ENCODE measurements around the gene HRH4. TPM values are rescaled to one million over a fixed set of nuclear protein-coding genes. Genes with fewer than 3 reads are reported as not detected.

The HRH4 gene
- total RNA-seq, 1 experiment from 2014 or later: 0.17 TPM

DNA sequence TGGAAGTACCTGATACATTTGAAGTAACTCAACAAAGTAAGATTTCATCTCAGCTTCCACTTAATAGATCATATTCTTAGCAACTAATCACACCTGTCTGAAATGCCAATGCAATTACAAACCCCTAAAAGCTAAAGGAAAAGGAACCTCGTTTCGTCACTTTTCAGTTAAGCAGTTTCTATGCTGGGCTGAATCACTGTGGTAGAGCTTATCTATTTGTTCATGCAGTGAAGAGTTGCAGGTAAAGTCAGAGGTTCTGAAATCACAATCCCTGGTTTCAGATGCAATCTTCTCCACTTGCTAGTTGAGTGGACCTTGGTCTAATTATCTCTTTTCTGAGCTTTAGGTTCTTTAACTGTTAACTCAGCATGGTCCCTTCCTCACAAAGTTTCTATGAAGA, 6.3 kb downstream of the HRH4 start:
- no peak for DNase-seq (ENCODE audit: low spot score)

DNA sequence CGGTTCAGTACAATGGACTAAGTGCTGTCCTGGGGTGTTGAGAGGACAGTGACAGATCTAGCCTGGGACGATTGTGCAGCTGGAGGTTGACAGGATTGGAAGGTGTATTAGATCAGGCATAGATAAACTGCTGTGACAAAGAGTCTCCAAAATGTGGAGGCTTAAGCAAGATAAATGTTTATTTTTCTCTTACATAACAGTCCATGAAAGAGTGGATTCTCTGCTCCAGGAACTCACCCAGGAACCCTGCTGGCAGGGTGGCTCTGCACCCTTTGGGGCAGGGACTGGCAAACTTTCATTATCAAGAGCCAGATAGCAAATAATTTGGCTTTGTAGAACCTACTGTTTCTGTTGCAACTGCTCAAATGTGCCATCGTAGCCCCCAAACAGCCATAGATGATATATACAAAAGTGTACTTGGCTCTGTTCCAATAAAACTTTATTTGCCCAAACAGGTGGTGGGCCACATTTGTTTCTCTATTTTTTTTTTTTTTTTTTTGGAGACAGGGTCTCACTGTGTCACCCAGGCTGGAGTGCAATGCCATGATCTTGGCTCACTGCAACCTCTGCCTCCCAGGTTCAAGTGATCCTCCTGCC, 9.7 kb downstream of the HRH4 start:
- no peak for DNase-seq (ENCODE audit: low spot score)

DNA sequence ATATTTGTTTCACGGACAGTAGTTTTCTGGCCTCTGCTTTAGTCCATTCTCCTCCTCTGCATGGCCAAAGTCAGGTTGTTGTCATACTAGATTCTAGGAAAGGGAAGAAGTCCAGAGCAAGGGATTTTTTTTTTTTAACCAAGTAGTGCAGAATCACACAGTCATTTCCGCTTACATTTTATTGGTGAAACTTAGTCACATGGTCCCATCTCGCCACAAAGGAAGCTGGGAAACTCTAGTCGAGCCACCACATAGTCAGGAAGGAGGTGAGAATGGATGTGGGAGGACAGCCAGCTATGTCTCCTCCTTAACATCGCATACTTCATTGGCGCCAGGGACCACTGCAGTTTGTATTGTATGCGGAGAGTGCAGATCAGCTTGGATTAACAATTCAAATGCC, 10.4 kb downstream of the HRH4 start:
- DNase-seq (ENCODE audit: low spot score): no peak

DNA sequence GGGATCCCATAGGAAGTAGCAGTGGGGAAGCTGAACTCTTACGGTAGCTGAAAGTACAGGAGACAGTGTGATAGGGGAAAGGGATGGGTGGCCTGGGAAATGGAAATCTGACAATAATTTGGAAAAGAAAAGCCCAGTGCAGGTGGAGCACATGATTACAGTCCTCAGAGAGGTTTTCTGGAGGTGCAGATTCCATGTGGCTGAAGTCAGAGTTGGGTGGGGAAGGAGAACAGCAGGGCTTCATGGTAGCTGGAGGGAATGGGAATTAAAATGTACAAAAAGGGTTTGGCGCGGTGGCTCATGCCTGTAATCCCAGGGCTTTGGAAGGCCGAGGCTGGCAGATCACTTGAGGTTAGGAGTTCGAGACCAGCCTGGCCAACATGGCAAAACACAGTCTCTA, 12.2 kb downstream of the HRH4 start:
- DNase-seq (ENCODE audit: low spot score): no peak

DNA sequence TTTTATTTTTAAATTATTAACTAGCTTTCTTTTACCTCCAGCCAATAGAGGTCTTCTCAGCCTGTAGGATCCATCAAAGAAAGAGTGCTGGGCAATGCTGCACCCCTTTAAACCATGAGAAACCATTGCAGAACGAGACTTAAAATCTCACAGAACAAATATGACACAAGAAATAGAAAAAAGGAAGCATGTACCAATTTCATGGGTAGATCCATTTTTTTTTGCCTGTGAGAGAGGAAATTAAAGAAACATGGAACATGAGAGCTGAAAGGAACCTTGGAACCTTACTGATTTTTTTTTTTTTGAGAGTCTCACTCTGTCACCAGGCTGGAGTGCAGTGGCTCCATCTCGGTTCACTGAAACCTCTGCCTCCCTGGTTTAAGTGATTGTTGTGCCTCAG, 14.0 kb downstream of the HRH4 start:
- DNase-seq (ENCODE audit: low spot score): no peak

DNA sequence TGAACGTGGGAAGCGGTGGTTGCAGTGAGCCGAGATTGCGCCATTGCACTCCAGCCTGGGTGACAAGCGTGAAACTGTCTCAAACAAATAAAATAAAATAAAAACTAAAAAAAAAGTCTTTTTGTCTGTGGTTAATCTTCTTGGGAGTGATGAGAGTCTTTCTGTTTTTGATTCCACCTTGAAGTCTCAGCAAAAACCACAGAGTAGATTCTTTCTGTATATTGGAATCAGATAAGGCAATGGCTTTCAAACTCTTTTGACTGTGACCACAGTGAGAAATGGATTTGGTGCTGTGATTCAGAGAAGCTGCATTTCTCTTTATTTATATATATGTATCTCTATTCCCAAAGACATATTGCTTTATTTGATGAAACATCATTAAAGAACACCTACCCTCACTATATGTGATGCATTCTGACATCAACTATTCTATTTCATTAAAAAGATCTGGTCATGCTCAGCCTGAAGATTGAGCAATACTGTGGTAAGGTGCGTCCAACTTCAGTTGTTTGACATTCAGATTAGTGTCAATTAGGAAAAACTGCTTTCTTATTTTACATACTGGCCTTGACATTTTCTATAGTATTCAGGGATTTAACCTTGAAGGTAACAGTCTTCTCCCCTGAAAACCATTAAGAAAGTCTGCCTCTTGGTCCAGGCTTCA, 15.6 kb downstream of the HRH4 start:
- DNase-seq (ENCODE audit: low spot score): no peak

DNA sequence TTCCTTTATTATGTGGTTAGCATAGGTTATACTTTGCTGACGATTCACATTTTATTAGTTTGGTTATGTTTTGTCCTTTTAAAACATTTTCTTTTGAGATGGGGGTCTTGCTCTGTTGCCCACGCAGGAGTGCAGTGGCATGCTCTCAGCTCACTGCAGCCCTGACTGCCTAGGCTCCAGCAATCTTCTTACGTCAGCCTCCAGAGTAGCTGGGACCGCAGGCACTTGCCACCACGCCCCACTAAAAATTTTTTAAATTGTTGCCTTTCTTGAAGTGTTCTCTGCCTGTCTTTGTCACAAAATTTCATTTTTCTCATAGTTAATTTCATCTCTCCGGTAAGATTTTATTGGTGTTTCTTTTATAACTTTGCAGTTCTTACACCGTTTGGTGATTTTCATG, 18.9 kb downstream of the HRH4 start:
- DNase-seq (ENCODE audit: low spot score): no peak

DNA sequence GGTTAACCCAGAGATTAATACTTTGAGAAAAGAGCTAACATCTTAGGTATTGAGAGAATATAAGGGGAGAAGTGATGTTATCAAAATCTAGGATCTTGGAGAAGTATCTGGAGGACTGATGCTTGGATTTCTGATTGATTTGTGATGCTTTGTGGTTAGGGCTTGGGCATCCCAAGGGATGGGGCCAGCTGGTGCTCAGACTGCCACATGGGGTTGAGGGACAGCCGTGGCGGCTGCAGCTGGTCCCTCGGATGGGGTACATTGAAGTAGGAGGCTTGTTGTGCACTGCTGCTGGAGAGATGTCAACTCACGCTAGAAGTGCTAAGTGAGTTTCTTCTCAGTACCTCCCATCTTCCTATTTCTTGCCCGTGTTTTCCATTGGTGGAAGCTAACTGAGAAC, 22.4 kb downstream of the HRH4 start:
- DNase-seq (ENCODE audit: low spot score): no peak

DNA sequence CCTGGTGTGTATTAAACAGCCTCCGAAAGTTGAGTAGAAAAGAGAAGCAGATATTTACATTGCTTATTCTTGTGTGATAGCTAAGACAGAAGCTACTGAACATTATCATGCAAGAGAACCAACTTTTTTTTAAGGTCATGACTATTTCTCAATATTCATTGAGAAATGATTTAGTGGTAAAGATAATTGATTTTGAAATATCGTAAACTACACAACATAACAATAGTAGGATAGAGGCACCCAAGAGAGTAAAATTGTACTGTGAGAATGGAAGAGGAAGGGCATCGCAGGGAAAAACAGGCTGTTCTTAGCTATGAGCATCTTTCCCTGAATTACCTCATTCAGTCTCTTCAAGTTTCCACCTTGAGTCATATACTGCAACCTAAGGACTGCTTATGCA, 25.2 kb downstream of the HRH4 start:
- DNase-seq (ENCODE audit: low spot score): no peak

DNA sequence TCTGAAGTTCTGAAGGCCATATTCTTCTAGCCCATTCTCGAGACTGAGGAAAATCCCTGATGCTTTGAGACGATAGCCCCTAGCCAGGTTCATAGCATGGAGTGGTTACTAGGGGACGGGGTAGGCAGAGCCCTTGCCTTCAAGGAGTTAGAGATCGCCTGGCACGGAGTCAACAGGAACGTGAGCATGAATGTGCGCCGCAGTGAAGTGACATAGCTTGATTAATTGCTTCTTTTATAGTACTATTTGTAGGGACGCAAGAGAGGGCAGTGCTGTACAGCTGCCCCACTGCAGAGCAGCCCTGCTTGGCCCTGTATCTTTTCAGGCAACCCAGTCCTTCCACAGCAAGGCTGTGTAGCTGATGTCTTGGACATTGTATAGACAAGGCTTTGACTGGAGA, 26.2 kb downstream of the HRH4 start:
- DNase-seq (ENCODE audit: low spot score): no peak

DNA sequence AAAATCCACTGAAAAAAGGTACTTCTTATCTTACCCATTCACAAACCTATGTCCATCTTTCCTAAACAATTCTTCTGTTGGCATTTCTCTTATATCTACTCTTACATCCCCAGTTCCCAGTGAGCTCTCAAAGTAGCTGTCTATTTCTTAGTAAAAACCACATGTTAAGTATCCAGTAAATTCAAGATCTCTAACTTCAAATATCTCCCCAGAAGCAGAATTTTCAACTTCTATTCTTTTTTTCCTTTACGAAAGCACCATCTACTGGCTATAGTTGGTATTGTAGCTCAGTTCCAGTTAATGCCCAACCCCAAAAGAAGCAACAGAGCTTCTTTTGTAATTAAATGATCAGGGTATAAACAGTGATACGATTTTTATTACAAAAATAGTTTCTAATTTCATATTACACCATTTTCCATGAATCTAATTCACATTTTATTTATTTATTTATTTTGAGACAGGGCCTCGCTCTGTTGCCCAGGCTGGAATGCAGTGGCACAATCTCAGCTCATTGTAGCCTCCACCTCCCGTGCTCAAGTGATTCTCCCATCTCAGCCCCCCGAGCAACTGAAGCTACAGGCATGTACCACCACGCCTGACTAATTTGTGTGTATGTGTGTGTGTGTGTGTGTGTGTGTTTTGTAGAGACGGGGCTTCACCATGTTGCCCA, 28.5 kb downstream of the HRH4 start:
- DNase-seq (ENCODE audit: low spot score): peak; percentile 11

DNA sequence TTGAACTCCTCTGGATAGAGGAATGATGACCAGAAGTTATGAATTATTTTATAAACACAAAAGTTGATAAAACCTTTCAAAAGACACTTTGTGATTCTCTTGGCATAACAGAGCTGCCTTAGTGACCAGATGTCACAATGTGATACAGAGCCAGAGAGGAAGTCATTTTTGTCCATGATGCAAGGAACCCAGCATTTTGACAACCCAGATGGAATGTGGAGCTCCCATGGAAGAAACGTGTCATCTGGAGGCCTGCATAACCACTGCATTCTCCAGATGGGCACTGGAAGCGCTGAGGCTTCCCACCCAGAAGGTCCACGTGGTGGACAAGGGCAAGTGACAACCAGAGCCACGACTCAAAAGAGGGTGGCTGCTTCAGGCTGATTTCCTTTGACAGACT, 30.1 kb downstream of the HRH4 start:
- no peak for DNase-seq (ENCODE audit: low spot score)

DNA sequence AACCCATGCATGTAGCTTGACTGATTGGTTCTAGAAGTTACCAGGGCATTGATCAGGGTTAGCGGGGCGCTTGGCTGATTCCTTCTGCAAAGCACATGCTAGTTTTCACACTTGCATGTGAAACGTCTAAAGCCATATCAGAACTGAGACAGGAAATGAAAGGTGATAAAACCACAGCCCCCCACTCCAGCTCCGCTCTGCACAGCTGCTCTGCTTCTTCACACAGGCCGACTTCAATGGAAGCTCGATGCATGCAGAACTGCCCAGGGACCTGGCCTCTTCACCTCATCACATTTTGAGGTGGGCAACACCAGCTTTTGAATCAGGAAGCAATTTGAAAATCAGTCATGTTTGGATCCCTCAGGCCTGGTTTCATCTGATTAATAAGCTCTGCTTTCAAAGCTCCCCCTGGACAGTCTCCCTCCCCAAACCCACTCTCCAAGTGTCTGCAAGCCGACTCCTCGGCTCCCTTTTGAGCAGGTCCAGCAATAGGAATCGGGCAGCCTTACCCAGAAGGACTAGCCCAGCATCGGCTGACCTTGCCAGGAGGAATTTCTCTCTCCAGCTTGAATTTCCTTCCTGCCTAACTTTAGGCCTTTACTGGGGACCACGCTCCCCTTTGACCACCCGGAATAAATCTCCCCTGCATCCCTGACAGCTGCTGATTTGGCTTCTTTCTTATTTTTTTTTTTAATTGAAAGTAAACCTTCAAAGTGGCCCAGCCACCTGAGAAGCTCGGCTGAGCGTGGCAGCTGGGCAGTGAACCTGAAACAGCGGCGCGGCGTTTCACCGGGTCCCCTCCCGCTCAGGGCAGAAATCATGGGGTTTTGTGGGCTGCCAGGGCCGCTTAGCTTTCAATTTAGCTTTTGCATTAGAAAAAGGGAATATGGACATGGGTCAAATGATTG, 31.7 kb downstream of the HRH4 start:
- no peak for DNase-seq (ENCODE audit: low spot score)

DNA sequence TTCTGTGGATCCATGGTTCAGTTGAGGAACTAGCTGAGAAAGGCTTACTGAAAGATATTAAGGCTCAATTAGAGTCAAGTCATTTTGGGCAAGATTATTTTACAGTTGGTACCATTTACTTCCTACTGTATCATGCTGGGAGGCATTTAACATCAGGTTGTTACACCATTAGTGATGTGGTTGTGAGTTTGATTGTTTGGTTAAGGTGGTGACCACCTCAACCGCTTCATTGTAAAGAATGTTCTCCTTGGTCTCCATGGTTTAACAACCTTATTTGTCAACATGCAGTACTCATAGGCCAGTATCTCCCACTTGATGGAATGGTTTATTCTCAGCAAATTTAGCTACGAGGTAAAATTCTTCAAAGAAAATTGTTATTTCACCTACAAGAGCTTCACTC, 34.1 kb downstream of the HRH4 start:
- DNase-seq (ENCODE audit: low spot score): no peak

DNA sequence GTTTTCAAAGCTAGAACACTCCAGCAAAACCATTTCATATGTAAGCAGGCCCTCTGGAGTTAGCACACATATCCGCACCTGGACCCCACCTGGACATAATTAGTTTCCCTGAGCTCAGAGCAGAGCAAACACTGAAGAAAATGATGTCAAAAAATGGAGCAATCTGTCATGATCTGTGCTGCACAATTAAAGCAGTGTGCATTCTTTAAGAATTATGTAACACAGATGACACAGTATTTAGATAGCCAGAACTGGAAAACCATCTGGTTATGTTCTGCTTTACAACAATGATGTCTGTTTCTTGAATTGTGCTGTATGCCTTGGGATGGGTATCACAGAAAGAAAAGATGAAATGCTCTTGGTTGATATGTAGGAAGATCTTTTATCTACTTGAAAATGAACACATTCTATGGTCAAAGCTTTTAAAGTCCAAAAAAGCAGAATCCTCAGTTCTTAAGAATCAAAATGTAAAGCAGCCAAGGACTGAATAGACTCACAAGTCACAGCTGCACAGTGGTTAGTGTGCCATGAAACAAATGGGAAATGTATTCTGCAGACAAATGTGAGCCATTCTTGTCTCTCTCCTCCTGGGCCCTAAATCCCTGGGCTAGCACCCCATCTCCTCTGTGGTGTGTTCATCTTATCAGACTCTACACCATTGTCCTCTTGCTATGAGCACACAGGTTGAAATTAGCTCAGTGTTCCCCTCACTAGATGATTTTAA, 36.8 kb downstream of the HRH4 start:
- no peak for DNase-seq (ENCODE audit: low spot score)

DNA sequence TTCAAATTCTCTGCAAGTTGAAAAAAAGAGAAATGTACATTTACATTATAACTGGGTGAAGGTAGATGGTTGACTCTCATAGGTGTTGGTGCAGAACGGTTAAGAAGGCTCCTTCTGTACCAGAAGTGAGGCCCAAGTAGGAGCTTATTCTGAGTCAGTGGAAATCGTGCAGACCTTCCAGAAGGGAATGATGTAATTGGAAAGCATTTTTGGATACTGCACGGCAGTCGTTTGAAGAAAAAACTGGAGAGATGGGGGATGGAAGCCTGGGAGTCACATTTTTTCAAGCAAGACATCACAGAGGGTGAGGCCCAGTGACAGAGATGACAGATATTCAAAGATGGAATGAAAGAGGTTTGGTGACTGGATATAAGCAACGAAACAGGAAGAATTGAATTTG, 39.4 kb downstream of the HRH4 start:
- no peak for DNase-seq (ENCODE audit: low spot score)

DNA sequence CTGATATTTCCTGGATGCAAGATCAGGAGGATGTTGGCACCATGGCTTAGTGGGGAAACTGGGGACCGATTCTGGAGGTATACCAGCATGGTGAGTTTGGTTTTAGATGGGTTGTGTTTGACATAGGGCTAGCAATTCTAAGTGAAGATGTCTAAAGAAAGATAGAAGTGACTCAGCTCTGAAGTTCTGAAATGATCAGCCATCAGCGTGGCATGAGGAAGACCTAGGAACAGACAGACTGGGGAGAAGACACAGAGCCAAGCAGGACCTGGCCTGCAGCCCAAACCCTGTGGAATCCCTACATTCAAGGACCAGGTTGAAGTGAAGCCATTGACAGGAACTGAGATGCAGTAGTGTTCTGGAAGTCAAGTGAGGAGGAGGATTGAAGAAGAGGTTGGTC, 39.8 kb downstream of the HRH4 start:
- DNase-seq (ENCODE audit: low spot score): no peak

DNA sequence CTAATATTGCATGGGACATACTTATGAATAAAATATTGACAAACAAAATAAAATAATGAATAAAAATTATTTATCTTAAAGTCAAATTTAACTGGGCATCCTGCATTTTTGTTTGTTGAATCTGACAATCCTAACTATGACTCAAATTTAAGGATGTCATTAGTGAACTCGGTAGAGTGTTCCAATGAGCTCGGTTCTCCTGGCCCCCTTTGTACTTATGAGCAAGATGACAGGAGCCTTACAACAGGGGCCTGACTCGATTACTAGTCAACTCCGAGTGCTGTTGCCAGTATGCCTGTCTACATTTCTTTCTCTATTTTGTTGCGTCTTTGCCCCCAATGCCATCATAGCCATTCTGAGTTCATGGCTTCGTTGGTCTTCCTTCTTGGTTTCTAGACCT, 40.3 kb downstream of the HRH4 start:
- DNase-seq (ENCODE audit: low spot score): no peak

DNA sequence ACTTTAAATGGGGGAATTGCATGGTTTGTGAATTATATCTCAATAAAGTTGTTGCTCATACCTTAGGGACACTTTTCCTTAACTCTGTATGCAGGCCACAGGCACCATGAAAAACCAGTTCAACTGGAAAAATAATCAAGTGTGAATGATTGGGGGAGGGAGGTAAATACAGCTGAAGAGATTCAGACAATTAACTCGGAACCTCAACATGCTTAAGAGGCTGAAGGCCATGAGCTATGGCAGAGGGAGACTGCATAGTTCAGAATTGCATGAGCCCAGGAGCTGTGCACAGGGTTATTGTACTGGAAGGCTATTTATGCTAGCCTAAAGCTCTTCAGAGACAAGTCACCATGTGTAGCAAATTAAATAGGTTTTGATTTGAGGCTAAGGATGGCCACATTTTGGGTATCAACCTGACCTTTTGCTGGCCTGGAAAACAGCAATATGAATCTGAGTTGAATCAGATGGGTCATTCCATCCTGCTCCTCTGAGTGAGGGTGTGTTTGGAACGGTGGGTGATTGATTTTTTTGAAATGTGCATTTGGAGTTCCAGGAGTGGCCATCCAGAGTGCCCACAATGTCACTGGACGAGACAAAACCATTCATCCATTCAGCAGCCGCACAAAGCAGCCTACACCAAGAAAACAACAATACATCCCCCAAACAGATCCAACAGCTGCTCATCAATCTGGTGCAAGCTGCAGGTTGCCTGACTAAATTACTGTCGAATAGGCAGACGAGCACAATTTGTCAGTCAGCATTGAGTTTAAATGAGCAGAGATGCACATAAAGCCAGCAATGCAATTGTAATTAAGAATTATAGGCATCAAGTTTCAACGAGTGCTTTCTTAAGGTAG, 42.5 kb downstream of the HRH4 start:
- no peak for DNase-seq (ENCODE audit: low spot score)

DNA sequence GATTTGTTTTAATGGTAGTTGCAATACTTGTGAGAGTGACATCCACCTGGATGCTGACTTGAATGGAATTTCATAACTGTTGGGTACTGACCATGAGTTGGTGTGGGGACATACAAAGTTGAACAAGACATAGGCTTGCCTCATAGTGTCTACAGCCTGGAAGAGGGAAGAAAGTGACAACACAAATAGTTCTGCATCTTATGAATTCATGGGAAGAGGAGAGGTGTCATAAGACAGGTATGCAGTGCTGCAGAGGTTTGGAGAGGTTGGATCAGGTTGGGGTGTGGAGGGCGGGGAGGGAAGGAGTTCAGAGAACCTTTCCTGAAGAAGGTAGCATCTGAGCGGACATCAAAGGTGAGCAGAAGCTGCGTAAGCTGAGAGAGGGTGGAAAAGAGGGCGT, 44.0 kb downstream of the HRH4 start:
- DNase-seq (ENCODE audit: low spot score): no peak

DNA sequence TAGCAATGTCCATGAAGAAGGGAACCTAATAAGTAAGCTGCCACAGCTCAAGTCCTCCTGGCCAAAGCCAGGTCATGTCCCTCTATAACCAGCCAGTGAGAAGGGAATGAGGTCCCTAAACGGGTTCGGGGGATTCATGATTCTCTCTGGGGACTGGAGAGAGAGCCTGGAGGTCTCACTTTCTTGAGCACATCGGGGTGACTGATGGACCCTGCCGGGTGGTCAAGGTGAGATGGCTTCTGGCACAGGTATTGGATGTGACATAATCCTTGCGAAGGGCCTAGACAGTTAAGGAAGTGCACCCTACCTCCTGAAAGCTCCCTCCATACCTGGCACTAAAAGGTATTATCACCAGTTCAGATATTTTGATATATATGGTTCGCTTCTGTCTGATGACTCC, 45.7 kb downstream of the HRH4 start:
- no peak for DNase-seq (ENCODE audit: low spot score)
